HG03439 (cell line): ENCODE measurements around the gene SLC12A1.

Source experiments
- ATAC-seq: cut with Tn5 transposase; IDR thresholded peaks from one replicate; pipeline ENCODE4 v1.9.1; 2021; ENCODE audit warnings: mild to moderate bottlenecking, moderate library complexity; ENCODE audit not compliant: unreplicated experiment

The SLC12A1 gene

GRCh38 chr15:48205981-48206380 is at the start of gene SLC12A1:
Gene SLC12A1 (plus strand): TSS chr15:48206302. CDS start chr15:48207720, 1,418 bp downstream.
- no peak for ATAC-seq

- ATAC-seq, result no peak
Observed at GRCh38 chr15:48168616-48169015, 37.5 kb upstream of the SLC12A1 start.

GRCh38 chr15:48170981-48171380 is 35.1 kb upstream of the SLC12A1 start:
- no peak for ATAC-seq

- ATAC-seq, result no peak
Observed at GRCh38 chr15:48175126-48175525, 31.0 kb upstream of the SLC12A1 start.

- no peak for ATAC-seq
Observed at GRCh38 chr15:48176112-48176511, 30.0 kb upstream of the SLC12A1 start.

- ATAC-seq, result no peak
Observed at GRCh38 chr15:48176957-48177356, 29.1 kb upstream of the SLC12A1 start.

- peak; percentile 61 for ATAC-seq
Observed at GRCh38 chr15:48177383-48177765, 28.7 kb upstream of the SLC12A1 start.

- peak; percentile 69 for ATAC-seq
Observed at GRCh38 chr15:48177766-48178647, 28.1 kb upstream of the SLC12A1 start, which contains the start of gene MYEF2. Gene MYEF2 (minus strand): TSS chr15:48178295. CDS start chr15:48178237, 58 bp downstream.

- ATAC-seq, result no peak
Observed at GRCh38 chr15:48178648-48178931, 27.5 kb upstream of the SLC12A1 start.

- ATAC-seq, result no peak
Observed at GRCh38 chr15:48182749-48183148, 23.4 kb upstream of the SLC12A1 start.

- no peak for ATAC-seq
Observed at GRCh38 chr15:48185529-48185928, 20.6 kb upstream of the SLC12A1 start.

GRCh38 chr15:48186271-48186670 is 19.8 kb upstream of the SLC12A1 start:
- ATAC-seq, result no peak

- no peak for ATAC-seq
Observed at GRCh38 chr15:48190932-48191573, 15.0 kb upstream of the SLC12A1 start.

- ATAC-seq, result no peak
Observed at GRCh38 chr15:48191574-48192225, 14.4 kb upstream of the SLC12A1 start, which contains the start of gene CTXN2. Gene CTXN2 (plus strand): TSS chr15:48191665. CDS start chr15:48201301, 9,636 bp downstream.

- ATAC-seq, result no peak
Observed at GRCh38 chr15:48202068-48202467, 4.0 kb upstream of the SLC12A1 start.

- no peak for ATAC-seq
Observed at GRCh38 chr15:48221261-48221660, 15.2 kb downstream of the SLC12A1 start.

- ATAC-seq, result no peak
Observed at GRCh38 chr15:48221885-48222284, 15.8 kb downstream of the SLC12A1 start.

- ATAC-seq, result no peak
Observed at GRCh38 chr15:48222627-48223026, 16.5 kb downstream of the SLC12A1 start.

GRCh38 chr15:48225771-48226170 is 19.7 kb downstream of the SLC12A1 start:
- no peak for ATAC-seq

GRCh38 chr15:48230498-48230897 is 24.4 kb downstream of the SLC12A1 start:
- no peak for ATAC-seq

GRCh38 chr15:48233246-48233645 is 27.1 kb downstream of the SLC12A1 start:
- no peak for ATAC-seq

- no peak for ATAC-seq
Observed at GRCh38 chr15:48239334-48239733, 33.2 kb downstream of the SLC12A1 start.
